Suppressor macrophage treated with lipopolysaccharide for 4 hours (primary cell): ENCODE data around the gene FBXW7.
A peak's percentile ranks its signal among the peaks of the same experiment; 100 is the strongest.

Experiments used
- DNase-seq: peaks from one replicate; pipeline ENCODE4 v3.0.0-alpha.2; 2020

Gene FBXW7

GRCh38 chr4:152421576-152421975, 114.3 kb downstream of the FBXW7 start:
- DNase-seq = no peak

- no peak for DNase-seq
Measured at GRCh38 chr4:152419809-152420208, 116.1 kb downstream of the FBXW7 start.

GRCh38 chr4:152417673-152418072, 118.2 kb downstream of the FBXW7 start:
- no peak for DNase-seq

- DNase-seq = no peak
Measured at GRCh38 chr4:152415980-152416379, 119.9 kb downstream of the FBXW7 start.

- peak; percentile 78 for DNase-seq
Measured at GRCh38 chr4:152408514-152409327, 127.2 kb downstream of the FBXW7 start.

- no peak for DNase-seq
Measured at GRCh38 chr4:152401424-152401823, 134.5 kb downstream of the FBXW7 start.

- peak; percentile 58 for DNase-seq
Measured at GRCh38 chr4:152399246-152399645, 136.6 kb downstream of the FBXW7 start.

GRCh38 chr4:152398060-152398459, 137.8 kb downstream of the FBXW7 start:
- peak; percentile 28 for DNase-seq

GRCh38 chr4:152394791-152395190, 141.1 kb downstream of the FBXW7 start:
- DNase-seq = peak; percentile 52

- no peak for DNase-seq
Measured at GRCh38 chr4:152392079-152392478, 143.8 kb downstream of the FBXW7 start.

- DNase-seq = no peak
Measured at GRCh38 chr4:152390216-152390615, 145.7 kb downstream of the FBXW7 start.

GRCh38 chr4:152389359-152389758, 146.5 kb downstream of the FBXW7 start:
- peak; percentile 7 for DNase-seq

GRCh38 chr4:152385551-152385950, 150.3 kb downstream of the FBXW7 start:
- peak; percentile 14 for DNase-seq

- no peak for DNase-seq
Measured at GRCh38 chr4:152382057-152382785, 153.7 kb downstream of the FBXW7 start.

- no peak for DNase-seq
Measured at GRCh38 chr4:152380919-152381318, 155.0 kb downstream of the FBXW7 start.

- DNase-seq = no peak
Measured at GRCh38 chr4:152380185-152380584, 155.7 kb downstream of the FBXW7 start.

- no peak for DNase-seq
Measured at GRCh38 chr4:152374606-152375285, 161.1 kb downstream of the FBXW7 start.

- no peak for DNase-seq
Measured at GRCh38 chr4:152374153-152374552, 161.7 kb downstream of the FBXW7 start.

- DNase-seq = no peak
Measured at GRCh38 chr4:152372444-152372843, 163.4 kb downstream of the FBXW7 start.

GRCh38 chr4:152369902-152370295, 166.0 kb downstream of the FBXW7 start:
- DNase-seq = no peak

GRCh38 chr4:152369203-152369901, 166.5 kb downstream of the FBXW7 start:
- DNase-seq = no peak

- DNase-seq = no peak
Measured at GRCh38 chr4:152368001-152368400, 167.9 kb downstream of the FBXW7 start.

- no peak for DNase-seq
Measured at GRCh38 chr4:152364883-152365282, 171.0 kb downstream of the FBXW7 start.
